AG04449 (cell line): ENCODE data around the gene FCN2.

ENCODE experiments used
- CTCF ChIA-PET: fragments of 350-600 bp; formaldehyde crosslinking; extraction: SDS; loops from one replicate; lab custom pipeline; 2021; ENCODE audit warnings: antibody characterized with exemption; lab: Yijun Ruan, JAX
- POLR2A ChIA-PET: fragments of 400-600, 350-600 bp; formaldehyde crosslinking; extraction: SDS; loops from one replicate; lab custom pipeline; 2020; ENCODE audit warnings: antibody characterized with exemption, inconsistent platforms; lab: Yijun Ruan, JAX
- DNase-seq: peaks from one replicate; pipeline ENCODE4 v3.0.0-alpha.2; 2010; ENCODE audit warnings: low read depth, low spot score
- H3K4me3 ChIP-seq: 2 replicates; pipeline ENCODE4 v1.5.1; 2011; ENCODE audit warnings: low read depth, mild to moderate bottlenecking, control low read depth, low read length
- TF ChIP-seq, protein P1 (sequence below): IDR thresholded peaks from one replicate; pipeline ENCODE4 v1.5.1; 2011; ENCODE audit warnings: mild to moderate bottlenecking, moderate library complexity, low read length, control low read depth, inconsistent platforms; ENCODE audit not compliant: insufficient read depth; ENCODE audit errors: missing control alignments

The FCN2 gene

DNA sequence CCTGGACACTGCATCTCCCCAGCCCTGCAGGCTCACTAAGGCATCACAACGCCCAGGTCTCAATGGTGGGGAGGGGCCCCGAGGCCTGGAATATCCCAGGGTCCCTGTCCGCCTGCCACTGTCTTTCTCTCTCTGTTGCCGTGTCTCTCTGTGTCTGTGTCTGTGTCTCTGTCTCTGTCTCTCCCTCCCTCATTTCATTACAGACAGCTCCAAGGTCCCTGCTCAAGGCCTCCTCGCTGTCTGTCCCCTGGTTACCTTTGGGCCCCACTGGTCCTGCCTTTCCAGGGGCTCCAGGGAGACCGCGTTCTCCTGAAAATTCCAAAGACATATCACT lies 33.9 kb downstream of the FCN2 start:
- DNase-seq, result no peak
- H3K4me3 ChIP-seq, result no peak overlapping the region
- ChIA-PET POLR2A (no interaction called here), CTCF (no interaction called here)
- TF ChIP-seq, protein P1, sequence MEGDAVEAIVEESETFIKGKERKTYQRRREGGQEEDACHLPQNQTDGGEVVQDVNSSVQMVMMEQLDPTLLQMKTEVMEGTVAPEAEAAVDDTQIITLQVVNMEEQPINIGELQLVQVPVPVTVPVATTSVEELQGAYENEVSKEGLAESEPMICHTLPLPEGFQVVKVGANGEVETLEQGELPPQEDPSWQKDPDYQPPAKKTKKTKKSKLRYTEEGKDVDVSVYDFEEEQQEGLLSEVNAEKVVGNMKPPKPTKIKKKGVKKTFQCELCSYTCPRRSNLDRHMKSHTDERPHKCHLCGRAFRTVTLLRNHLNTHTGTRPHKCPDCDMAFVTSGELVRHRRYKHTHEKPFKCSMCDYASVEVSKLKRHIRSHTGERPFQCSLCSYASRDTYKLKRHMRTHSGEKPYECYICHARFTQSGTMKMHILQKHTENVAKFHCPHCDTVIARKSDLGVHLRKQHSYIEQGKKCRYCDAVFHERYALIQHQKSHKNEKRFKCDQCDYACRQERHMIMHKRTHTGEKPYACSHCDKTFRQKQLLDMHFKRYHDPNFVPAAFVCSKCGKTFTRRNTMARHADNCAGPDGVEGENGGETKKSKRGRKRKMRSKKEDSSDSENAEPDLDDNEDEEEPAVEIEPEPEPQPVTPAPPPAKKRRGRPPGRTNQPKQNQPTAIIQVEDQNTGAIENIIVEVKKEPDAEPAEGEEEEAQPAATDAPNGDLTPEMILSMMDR, result no peak

DNA sequence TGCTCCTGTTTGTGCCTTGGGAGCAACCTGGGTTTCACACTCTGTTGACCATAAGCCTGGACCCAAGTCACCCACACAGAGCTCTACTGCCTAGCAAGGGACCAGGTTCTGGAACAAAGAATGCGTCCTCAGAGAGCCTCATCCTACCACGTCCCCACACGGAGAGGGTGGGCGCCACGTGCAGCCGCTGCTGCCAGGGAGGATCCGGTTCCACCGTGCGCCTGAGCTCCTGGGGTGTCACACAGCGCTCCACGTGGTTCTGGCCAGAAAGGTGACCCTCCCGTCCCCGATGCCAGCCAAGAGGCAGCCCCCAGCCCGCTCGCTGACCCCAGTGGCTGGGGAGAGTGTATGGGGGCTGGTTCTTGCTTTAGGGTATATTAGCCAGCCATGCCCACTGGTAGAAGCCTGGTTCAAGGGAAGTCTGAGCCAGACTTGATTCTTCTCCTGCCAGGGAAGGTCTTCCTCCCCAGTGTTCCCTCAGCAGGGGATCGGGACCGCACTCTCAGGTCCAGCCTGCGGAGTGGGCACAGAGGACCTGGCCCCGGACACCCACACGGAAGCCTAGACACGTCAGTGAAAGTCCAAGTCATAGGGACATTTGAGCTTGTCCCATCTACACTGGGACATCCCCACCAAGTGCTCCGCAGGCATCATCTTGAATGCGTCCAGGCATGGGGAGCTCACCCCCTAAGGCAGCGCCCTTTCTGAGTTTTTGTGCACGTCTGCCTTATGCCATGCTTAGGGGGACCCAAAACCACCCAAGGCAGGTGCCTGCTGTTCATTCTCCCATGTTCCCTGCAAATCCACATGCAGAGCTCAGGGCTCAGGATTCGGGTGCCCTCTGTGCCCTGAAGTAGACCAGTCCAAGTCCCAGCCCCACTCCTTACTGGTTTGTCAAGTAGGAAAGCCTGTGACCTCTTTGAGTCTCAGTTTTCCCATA lies 34.7 kb downstream of the FCN2 start:
- TF ChIP-seq, protein P1, result no peak
- ChIA-PET CTCF (no interaction called here), POLR2A (no interaction called here)
- no peak overlapping the region for H3K4me3 ChIP-seq
- no peak for DNase-seq

DNA sequence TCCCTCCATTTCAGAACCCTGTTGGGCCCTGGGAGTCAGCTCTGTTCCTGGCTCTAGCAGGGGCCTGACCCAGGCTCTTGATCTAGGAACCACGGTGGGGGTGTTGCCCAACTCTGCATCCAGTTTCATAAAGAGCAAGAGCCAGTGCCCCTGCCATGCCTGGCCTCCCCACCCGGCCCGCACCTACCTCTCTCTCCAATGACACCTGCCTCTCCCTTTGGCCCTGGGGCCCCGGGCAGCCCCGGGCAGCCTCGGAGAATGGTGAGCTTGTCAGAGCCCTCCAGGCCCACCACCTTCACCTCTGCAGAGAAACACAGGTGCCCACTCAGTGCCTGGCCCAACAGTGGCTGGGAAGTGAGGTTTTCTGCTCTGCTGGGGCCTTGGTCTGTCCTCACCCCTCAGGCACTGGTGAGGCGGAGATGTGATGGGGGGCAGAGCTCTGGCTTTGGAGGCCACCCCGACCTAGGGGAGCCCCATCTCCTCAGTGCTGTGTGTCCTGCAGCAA lies 35.6 kb downstream of the FCN2 start:
- CTCF ChIA-PET, result no interaction called here
- TF ChIP-seq, protein P1, result no peak
- DNase-seq, result no peak
- H3K4me3 ChIP-seq, result no peak overlapping the region
- POLR2A ChIA-PET, result no interaction called here

DNA sequence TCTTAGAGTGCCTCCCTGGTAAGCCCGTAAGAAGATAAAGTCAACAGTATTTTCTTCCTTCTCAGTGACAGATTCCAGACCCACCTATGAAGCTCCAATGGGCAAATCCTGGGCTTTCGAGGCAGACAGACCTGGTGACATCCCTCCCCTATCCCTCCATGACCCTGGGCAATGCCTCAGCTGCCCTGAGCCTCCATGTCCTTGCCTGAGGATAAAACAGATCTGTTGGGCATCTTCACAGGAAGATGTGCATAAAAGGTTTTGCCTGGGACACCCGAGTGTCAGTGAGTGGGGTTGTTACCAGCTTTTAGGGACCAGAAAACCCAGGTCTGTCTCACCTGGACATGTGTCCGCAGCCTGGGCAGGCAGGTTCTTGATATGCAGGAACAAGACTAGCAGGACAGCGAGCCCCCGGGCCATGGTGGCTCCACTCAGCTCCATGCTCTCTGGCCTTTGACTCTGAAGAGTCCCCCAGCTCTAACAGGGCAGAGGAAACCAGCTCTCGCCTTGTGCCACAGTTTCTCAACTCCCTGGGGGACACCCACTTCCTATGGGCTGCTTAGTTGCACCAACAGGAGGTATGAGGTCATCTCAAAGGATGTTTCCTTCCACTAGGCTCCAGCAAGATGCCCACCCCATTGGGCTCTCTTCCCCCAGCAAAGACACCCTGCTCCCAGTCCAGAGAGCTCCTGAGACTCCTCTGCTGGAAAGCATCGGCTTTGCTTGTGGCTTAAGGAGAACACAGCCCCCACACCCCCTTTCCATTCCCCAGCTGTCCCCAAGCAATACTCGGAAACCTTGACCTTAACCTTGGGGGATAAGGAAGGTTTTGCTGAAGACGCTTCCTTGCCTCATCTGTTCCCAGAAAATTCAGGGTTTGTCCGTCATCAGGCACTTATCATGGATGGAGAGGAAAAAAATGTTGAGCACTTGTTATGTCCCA lies 37.1 kb downstream of the FCN2 start, which contains the start of gene FCN1:
TSS of gene FCN1 (minus strand) at position 482 of the 943 bp plus-strand sequence. CDS start at position 441, 41 bp downstream.
- TF ChIP-seq, protein P1, result no peak
- DNase-seq, result no peak
- ChIA-PET CTCF (no interaction called here), POLR2A (no interaction called here)
- no peak within 1 kb of the TSS for H3K4me3 ChIP-seq

DNA sequence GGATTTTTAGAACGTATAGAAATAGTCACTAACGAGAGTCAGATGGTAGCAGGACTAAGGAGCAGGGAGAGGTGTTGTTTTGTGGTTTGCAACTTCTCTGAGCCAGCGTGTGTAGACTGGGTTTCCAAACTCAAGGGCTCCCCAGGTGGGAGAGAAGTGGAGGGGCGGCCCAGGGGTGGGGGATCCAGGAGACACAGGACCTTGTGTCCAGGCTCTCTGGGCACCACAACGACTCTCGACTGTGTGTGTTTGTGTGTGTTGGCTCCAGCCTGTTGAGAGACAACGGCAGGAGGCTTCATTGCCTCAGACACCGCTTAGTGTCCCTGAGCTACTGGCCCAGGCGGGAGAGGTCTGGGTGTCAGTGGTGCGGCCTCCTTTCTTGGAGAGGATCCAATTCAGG lies 38.0 kb downstream of the FCN2 start:
- no peak overlapping the region for H3K4me3 ChIP-seq
- POLR2A ChIA-PET, result no interaction called here

More for the DNA sequence above, 38.0 kb downstream of the FCN2 start:
- DNase-seq, result no peak
- TF ChIP-seq, protein P1, result no peak
- CTCF ChIA-PET, result no interaction called here
